ENCODE measurements around the gene GDAP2.
A peak's percentile ranks its signal among the peaks of the same experiment; 100 is the strongest.
"Not testable (repeated sequence)": the region's sequence is repeated elsewhere in the genome, so short reads cannot be mapped to it uniquely, and the experiment has no call there.

Gene GDAP2

GRCh38 chr1:117929343-117930172 is at the start of gene GDAP2, which contains the start of gene WDR3:
Gene GDAP2, minus strand, starts transcription at chr1:117929621. Its CDS starts 9,264 bp downstream, at chr1:117920357.
Gene WDR3, plus strand, starts transcription at chr1:117929739. Its CDS starts 3,581 bp downstream, at chr1:117933320.
- DNase-seq (ENCODE audit: low read depth), result peak; percentile 93

DNA sequence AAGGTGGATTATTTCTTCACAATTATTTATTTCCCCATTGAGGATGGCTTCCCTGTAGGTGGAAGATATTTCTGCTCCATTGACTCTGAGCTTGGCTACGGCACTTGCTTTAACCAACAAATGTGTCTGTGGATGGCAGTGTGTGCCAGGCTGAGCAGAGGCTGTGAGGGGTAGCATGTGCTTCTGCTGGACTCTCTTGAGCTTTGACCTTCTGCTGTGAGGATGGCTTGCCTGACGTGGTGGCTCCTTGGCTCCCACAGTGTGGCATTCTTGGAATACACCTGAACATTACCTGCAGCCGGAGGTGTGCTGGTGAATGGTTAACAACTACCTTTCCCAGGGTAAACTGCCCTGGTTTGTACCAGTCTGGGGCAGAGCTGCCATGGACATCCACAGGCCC is 47.0 kb upstream of the GDAP2 start:
- DNase-seq (ENCODE audit: low read depth), result no peak

DNA sequence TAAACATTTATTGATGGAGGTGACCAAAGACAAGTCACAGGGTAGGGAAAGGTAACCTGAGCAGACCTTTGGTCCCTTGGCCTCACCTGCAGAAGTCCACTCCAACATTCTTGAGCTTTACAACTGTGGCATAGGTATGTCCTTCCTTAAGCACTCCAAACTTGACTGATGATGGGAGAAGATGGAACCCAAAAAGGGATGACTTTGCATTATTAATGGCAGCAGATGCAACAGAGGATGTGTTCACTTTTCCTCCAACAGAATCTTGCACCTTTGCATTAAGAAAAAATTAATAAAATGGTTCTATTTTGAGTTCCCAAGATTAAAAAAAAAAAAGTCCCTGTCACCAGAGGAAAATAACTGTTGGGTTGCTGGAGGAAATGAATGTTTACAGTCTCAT is 42.4 kb upstream of the GDAP2 start:
- no peak for DNase-seq (ENCODE audit: low read depth)

GRCh38 chr1:117970252-117970651 is 40.8 kb upstream of the GDAP2 start:
- DNase-seq (ENCODE audit: low read depth), result no peak

- no peak for DNase-seq (ENCODE audit: low read depth)
Measured at GRCh38 chr1:117967881-117968280, 38.5 kb upstream of the GDAP2 start.

GRCh38 chr1:117967477-117967876 is 38.1 kb upstream of the GDAP2 start:
- no peak for DNase-seq (ENCODE audit: low read depth)

DNA sequence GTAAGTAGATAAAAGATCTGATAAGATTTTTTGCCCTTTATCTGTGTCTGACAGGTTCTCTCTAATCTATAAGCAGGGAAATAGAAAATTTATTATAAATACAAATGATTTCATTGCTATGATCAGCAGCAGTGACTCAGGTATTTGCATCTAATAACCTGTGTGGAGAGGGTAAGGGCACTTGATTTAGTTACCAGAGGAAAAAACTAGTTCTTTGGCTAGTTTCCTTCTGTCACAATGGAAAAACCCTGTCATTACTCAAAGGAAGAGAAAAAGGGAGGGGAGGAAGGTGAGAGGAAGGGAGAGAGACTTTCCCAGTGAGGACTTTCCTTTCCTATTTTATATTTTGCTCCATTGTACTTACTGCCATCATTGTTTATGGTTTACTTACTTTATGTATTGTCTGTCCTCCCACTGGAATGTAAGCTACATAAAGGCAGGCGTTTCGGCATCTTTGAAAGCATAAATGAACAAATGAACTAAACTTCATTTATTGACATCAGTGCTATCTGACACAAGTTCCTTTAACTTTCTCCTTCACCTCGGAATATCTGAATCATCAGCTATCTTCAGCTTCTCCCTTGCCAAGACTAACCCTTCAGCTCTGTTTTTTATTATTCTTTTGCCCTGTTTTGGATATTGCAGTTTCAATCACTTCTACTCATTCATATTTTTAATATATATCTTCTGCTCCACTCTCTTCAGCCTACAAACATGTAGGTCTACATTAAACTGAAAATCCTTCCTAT is 35.0 kb upstream of the GDAP2 start:
- no peak for DNase-seq (ENCODE audit: low read depth)

DNA sequence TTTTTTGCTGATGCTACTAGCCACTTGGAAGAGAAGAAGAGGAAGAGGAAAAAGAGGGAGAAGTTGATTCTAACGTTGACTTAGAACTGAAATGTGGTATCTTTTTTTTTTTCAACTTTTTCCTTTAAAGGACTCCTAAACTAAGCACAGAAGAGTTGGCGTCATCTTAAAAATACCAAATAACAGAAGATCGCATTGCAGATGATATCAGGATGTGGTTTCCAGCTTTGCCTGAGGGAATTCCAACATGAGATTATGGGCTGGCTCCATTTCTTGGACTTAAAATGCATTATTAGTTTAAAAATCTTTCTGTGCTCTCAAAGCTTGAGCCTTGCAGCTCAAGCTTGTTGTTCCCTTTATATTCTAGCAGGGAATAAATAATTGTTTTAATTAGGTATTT is 29.9 kb upstream of the GDAP2 start:
- no peak for DNase-seq (ENCODE audit: low read depth)

DNA sequence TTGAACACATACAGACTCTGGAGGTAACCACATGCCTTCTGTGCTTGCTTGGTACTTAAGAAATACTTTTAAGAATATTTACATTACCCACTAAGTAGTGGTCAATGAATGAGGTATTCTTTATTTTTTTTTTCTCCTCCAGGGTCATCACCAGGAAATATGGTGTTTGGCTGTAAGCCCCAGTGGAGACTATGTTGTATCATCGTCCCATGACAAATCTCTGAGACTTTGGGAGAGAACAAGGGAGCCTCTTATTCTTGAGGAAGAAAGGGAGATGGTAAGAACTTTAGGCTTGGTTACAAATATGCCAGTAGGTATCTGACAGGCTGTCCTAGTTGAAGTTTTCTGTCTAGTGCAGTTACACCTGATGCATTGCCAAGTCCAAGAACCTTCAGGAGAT is 23.0 kb upstream of the GDAP2 start:
- DNase-seq (ENCODE audit: low read depth), result no peak

DNA sequence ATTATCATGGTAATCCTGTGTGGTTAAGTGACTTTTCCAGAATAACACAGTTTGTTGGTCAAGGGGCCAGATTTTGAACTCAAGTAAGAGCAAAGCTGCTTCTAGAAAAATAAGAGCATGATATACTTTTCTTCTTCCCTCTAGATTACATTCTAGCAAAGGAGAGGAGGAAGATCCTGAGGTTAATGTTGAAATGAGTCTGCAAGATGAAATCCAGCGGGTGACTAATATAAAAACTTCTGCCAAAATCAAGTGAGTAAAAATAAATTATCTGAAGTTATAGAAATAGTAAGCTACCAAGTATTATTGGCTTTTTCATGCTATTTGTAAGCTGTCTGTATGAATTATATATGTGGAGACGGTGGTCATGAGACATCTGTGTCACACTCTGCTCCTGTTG is 12.9 kb upstream of the GDAP2 start:
- no peak for DNase-seq (ENCODE audit: low read depth)

GRCh38 chr1:117933769-117934168 is 4.3 kb upstream of the GDAP2 start:
- no peak for DNase-seq (ENCODE audit: low read depth)

GRCh38 chr1:117932576-117932975 is 3.2 kb upstream of the GDAP2 start:
- DNase-seq (ENCODE audit: low read depth), result no peak

- DNase-seq (ENCODE audit: low read depth), result no peak
Measured at GRCh38 chr1:117930484-117930883, 1.1 kb upstream of the GDAP2 start.

- DNase-seq (ENCODE audit: low read depth), result no peak
Measured at GRCh38 chr1:117930173-117930447, 689 bp upstream of the GDAP2 start.

GRCh38 chr1:117928881-117929342 is 509 bp downstream of the GDAP2 start:
- peak; percentile 25 for DNase-seq (ENCODE audit: low read depth)

DNA sequence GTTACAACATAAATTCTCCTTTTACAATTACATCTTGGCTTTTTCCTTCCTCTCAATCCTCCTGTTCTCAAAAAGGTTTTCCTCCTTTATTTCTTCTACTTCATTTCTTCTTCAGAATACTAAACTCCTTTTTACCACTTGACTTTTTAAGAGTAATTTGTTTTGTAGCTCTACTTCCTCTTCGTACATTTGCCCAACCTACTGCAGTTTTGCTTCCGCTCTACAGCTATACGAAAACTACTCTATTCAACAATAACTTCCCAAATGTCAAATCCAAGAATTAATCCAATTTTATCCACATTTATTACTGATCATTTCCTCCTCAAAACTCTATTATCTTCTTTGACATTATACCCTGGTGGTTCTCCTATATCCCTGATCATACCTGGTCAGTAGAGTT is 3.4 kb downstream of the GDAP2 start:
- DNase-seq (ENCODE audit: low read depth), result no peak

DNA sequence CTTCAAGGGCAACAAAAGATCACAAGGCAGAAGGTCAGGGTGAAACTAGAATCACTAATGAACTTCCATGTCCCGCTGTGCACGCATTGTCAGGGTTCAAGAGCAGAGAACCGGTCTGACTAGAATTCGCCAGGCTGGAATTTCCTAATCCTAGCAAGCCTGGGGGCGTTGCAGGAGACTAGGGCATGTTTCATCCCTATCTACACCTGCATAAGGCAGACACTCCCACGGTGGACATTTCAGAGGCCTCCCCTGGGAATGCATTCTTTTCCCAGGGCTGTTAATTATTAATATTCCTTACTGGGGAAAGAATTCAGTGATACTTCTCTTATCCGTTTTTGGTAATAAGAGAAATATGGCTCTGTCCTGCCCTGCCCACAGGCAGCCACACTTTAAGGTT is 6.7 kb downstream of the GDAP2 start:
- not testable (repeated sequence) for DNase-seq (ENCODE audit: low read depth)

DNA sequence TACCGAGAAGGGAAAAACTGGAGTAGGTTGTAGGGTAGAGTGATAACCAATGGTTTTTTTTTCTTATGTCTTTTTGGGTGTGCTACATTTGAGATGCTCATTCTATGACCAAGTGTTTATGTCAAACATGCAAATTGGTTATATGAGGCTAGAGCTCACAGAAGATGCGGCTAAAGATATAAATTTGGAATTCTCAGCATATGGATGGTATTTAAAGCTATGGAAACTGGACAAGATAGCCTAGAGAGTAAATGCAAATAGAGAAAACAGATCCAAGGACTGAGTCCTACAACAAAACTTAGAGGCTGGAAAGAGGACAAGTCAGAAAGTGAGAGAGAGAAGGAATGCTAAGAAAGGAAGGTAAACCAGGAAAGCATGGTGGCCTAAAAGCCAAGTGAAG is 7.4 kb downstream of the GDAP2 start:
- DNase-seq (ENCODE audit: low read depth), result no peak

GRCh38 chr1:117919376-117919775 is 10.0 kb downstream of the GDAP2 start:
- DNase-seq (ENCODE audit: low read depth), result no peak

DNA sequence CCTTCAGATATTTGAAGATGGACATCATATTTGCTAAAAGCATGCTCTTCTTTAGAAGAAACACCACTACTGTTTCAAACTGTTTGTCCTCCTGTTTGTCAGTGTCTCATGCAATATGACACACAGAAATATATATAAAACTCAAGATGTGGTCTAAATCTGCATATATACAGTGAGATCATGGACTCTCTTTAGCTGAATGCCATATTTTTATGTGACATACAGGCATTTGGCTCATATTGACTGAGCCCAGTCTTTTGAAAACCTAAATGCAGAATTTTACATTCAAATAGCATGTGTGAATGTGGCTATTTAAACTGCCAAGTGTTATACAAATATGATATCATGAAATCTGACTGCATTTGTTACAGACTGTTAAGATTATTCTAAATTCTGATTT is 18.4 kb downstream of the GDAP2 start:
- no peak for DNase-seq (ENCODE audit: low read depth)

DNA sequence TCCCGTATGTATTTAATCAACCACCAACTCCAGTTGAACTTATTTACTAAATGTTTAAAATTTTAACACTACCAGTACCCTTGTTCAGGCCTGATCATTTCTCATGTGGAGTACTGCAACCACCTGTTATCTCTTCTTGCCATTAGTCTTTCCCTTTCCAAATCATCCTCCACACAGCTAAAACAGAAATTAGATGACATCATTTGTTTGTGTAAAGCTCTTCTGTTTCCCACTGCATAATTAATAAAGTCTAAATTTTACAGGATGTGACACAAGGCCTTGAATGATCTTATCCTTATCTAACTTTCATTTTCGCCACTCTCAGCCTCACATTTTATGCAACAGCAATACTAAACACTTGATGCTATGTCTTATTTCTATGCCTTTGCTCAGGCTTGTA is 24.4 kb downstream of the GDAP2 start:
- no peak for DNase-seq (ENCODE audit: low read depth)

DNA sequence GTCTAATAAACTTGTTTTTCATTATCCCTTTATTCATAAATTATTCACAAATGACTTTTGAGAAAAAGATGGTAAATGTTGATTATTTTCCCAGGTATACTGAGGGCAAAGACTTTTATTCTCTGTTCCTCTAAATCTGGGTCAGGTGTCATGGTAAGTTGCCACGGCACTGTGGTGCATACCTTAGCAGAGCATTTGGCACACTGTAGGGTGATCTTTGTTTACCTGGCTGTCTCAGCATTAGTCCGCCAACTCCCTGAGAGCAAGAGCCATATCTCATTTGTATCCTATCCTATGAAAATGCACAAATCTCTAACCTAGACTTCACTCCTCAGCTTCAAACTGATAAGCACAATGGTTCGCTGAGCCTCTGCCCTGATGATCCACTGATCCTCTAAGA is 24.9 kb downstream of the GDAP2 start:
- no peak for DNase-seq (ENCODE audit: low read depth)

- DNase-seq (ENCODE audit: low read depth), result no peak
Measured at GRCh38 chr1:117902944-117903343, 26.5 kb downstream of the GDAP2 start.

GRCh38 chr1:117899801-117900200 is 29.6 kb downstream of the GDAP2 start:
- DNase-seq (ENCODE audit: low read depth), result no peak
